SK-N-MC (cell line): Measurements from ENCODE around the gene NEURL2.

Experiments used
- EZH2 ChIP-seq: fragments of 200-600 bp; sonication (generic); IDR thresholded peaks from one replicate; pipeline ENCODE4 v1.6.1; 2017; ENCODE audit warnings: antibody characterized with exemption
- POLR2AphosphoS5 ChIP-seq: IDR thresholded peaks from 2 replicates; pipeline ENCODE4 v1.6.1; 2012; ENCODE audit warnings: mild to moderate bottlenecking, low read depth, low read length, borderline replicate concordance

DNA sequence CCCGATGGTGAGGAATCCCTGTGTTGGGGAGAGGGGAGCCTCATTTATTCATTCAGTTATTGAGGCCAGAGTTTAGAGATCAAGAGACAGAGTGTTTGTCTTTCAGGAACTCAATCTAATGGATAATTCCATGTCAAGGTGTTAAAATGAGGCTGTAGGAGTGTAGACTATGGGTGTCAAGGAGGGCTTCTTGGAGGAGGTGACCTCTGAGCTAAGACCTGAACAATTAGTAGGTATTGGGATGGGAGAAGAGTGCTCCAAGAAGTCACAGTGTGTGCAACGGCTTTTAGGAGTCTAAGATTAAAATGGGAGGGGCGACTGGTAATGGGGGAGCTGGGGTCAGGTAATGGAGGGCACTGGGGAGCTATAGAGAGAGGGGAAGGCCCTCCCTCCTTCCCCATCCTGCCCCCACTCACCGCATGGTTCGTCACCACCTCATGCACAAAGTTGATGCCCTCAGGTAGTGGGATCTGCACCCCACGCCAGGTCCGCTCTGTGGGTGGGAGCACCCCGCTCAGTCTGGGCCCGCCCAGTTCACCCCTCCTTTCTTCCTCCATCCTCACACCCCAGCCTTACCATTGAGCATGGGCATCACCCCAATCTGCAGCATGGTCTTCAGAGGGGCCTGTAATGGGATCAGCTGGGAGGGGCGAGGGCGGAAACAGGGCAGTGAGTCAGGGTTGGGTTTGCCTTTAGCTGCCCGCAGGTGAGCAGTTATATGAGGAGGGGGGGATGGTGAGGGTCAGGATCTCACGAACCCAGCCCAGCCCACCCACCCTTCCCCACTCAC lies 8.2 kb upstream of the NEURL2 start:
- TF ChIP-seq POLR2AphosphoS5 (no peak), EZH2 (no peak)
